ENCODE results near the gene SNRPA.

DNA sequence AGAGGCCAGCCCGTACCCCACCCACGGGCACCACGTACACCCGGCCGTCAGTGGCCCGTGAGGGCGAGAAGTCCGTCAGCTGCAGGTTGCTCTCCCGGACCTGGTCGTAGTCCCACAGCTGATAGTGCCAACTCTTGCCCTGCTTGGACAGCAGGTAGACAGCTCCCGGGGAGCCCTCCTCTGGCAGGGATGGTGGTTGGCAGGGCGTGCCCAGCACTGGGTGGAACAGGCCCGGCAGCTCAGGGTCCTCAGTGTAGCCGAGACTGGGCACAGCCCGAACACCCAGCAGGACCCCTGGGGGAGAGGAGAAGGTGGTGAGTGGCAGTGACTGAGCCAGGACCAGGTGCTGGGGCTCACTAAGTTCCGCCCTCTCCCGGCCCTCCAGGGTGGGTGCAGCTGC, 8.5 kb upstream of the SNRPA start:
- TF ChIP-seq, protein P1, sequence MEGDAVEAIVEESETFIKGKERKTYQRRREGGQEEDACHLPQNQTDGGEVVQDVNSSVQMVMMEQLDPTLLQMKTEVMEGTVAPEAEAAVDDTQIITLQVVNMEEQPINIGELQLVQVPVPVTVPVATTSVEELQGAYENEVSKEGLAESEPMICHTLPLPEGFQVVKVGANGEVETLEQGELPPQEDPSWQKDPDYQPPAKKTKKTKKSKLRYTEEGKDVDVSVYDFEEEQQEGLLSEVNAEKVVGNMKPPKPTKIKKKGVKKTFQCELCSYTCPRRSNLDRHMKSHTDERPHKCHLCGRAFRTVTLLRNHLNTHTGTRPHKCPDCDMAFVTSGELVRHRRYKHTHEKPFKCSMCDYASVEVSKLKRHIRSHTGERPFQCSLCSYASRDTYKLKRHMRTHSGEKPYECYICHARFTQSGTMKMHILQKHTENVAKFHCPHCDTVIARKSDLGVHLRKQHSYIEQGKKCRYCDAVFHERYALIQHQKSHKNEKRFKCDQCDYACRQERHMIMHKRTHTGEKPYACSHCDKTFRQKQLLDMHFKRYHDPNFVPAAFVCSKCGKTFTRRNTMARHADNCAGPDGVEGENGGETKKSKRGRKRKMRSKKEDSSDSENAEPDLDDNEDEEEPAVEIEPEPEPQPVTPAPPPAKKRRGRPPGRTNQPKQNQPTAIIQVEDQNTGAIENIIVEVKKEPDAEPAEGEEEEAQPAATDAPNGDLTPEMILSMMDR (IDR thresholded peaks at IDR 0.05): no peak
- no peak for TF ChIP-seq POLR2AphosphoS5 (IDR thresholded peaks at IDR 0.05; ENCODE audit: insufficient read depth in 1 of 2, low read depth in 1 of 2)
